Stomach (tissue), 4 donors: ENCODE measurements around the gene TNNI3K.

Experiments used
- CTCF ChIP-seq, 7 experiments: fragments of 450-650 bp in 4 of 7; fragments of 200-600 bp in 3 of 7; sonication (generic) in 3 of 7; IDR thresholded peaks; one replicate each; pipeline ENCODE4 v1.5.1; 2016 to 2019; ENCODE audit warnings: antibody characterized with exemption in 7 of 7, control low read depth in 2 of 7, mild to moderate bottlenecking in 1 of 7
- EP300 ChIP-seq: sonication (generic); formaldehyde crosslinking; IDR thresholded peaks from one replicate; pipeline ENCODE4 v1.6.1; 2017; ENCODE audit warnings: antibody characterized with exemption

GRCh38 chr1:74237035-74237434, 1.8 kb downstream of the TNNI3K start:
- no peak for TF ChIP-seq CTCF (IDR thresholded peaks at IDR 0.05)
- TF ChIP-seq EP300, result no peak
